Measurements from ENCODE around the gene DCLK2. TPM values are rescaled to one million over a fixed set of nuclear protein-coding genes. Genes with fewer than 3 reads are reported as not detected.

DCLK2 gene
- total and polyA plus RNA-seq, 2 of the 8 experiments (the other 6 are each of a cell fraction or from before 2014, with no cell fraction given) = 0.32 to 0.37 TPM

DNA sequence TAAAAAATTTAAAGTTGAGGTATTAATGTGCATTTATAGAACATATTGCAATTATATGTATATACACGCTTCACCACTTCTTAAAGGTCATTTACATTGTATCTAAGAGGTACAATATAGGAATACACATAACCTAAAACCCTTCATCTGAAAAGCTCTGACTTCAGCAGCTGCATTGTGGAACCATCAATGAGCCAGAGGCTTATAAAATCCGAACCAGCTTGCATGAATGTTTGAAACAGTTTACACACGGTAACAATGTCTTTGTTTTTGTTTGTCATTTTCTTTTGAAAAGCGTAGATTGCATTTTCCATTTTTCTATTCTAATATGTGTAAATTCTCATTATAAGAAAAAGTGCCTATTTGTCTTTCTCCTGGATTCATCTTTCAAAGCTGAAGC lies 221.6 kb downstream of the DCLK2 start:
- CTCF ChIA-PET (ENCODE audit: partially characterized antibody) = interaction anchor here (0.9 to 1.8 kb wide), 4 partner anchors 9 to 128 kb away, joined by 3 to 4 read pairs (median 4); no protein-coding TSS in a partner anchor
- POLR2A ChIA-PET (ENCODE audit: partially characterized antibody) = no interaction called here
- FAIRE-seq (no peak), DNase-seq (ENCODE audit: low read depth in 1 of 2, low spot score in 2 of 2) (no peak)
- 91% methylated on average over 4 of the region's 4 CpGs; no CpG with 5 or more reads in 1 of the 2 experiments for WGBS, 2 experiments (ENCODE audit: extremely low coverage in 1 of 2, insufficient coverage in 1 of 2, insufficient read length in 1 of 2, insufficient replicate concordance in 2 of 2, low coverage in 1 of 2, low lambda C conversion rate in 2 of 2, missing lambda C conversion rate in 1 of 2)
- Histone ChIP-seq H4K20me1 (replicated peaks in 1 of 2; ENCODE audit: control insufficient read depth in 1 of 2, insufficient read depth in 2 of 2, low read length in 2 of 2) (no peaks in the 10 kb centered on the region), H2BK15ac (ENCODE audit: low read length) (no peak overlapping the region), H3K4ac (replicated peaks; ENCODE audit: insufficient read length, low read depth, low read length) (no peak overlapping the region), H4K5ac (ENCODE audit: insufficient read length, low read depth, low read length) (no peak overlapping the region), H3K79me1 (ENCODE audit: low read depth, low read length) (no peaks in the 10 kb centered on the region), H2BK5ac (ENCODE audit: low read depth, low read length) (no peak overlapping the region), H2BK20ac (ENCODE audit: low read length) (no peak overlapping the region), H3K79me2 (ENCODE audit: control insufficient read depth in 1 of 2, insufficient read depth in 2 of 2, low read length in 2 of 2) (no peaks in the 10 kb centered on the region), H2BK120ac (replicated peaks; ENCODE audit: low read depth, low read length) (no peak overlapping the region), H3K9me3 (ENCODE audit: insufficient read depth in 2 of 2, low read depth in 1 of 2, low read length in 1 of 2) (no peaks in the 10 kb centered on the region), H2AK5ac (ENCODE audit: low read depth, low read length) (no peak overlapping the region), H3K56ac (replicated peaks; ENCODE audit: insufficient read length, low read depth, low read length) (no peak overlapping the region), H3K27me3 (replicated peaks in 1 of 4; ENCODE audit: control insufficient read depth in 3 of 4, extremely low read depth in 1 of 4, insufficient read depth in 3 of 4, low read length in 3 of 4) (no peaks in the 10 kb centered on the region), H3K27ac (ENCODE audit: low read depth, low read length) (no peak overlapping the region), H3K23ac (ENCODE audit: insufficient read length) (no peak overlapping the region), H2BK12ac (ENCODE audit: low read depth, low read length) (no peak overlapping the region), H3K14ac (ENCODE audit: insufficient read length) (no peak overlapping the region), H3K36me3 (ENCODE audit: control insufficient read depth in 2 of 4, insufficient read depth in 4 of 4, low read length in 3 of 4) (no peaks in the 10 kb centered on the region), H3K4me2 (ENCODE audit: insufficient read depth in 1 of 2, low read depth in 2 of 2, low read length in 2 of 2) (no peak overlapping the region), H3K23me2 (ENCODE audit: low read depth, low read length) (no peaks in the 10 kb centered on the region), H4K91ac (replicated peaks; ENCODE audit: insufficient read length, low read length) (no peak overlapping the region), H3K4me3 (ENCODE audit: extremely low read depth in 1 of 4, insufficient read depth in 2 of 4, low read depth in 3 of 4, low read length in 4 of 4) (no peak overlapping the region), H3K4me1 (replicated peaks in 1 of 4; ENCODE audit: control insufficient read depth in 3 of 4, insufficient read depth in 4 of 4, low read length in 3 of 4) (no peaks in the 10 kb centered on the region), H3K9ac (replicated peaks in 1 of 4; ENCODE audit: extremely low read depth in 1 of 4, low read depth in 3 of 4, low read length in 3 of 4) (no peak overlapping the region), H2AFZ (ENCODE audit: low read length) (no peak overlapping the region), H4K8ac (ENCODE audit: extremely low read depth, insufficient read depth, low read length) (no peak overlapping the region), H3K18ac (ENCODE audit: extremely low read depth, low read length) (no peak overlapping the region)
- TF ChIP-seq GTF2F1 (IDR thresholded peaks at IDR 0.05; ENCODE audit: borderline replicate concordance, low read depth, low read length) (no peak), ATF2 (IDR thresholded peaks at IDR 0.05; ENCODE audit: low read length) (no peak), TBP (IDR thresholded peaks at IDR 0.05; ENCODE audit: low read depth, low read length) (no peak), KDM4A (IDR thresholded peaks at IDR 0.05; ENCODE audit: low read depth, low read length, severe bottlenecking) (no peak)
- TF ChIP-seq, protein P1, sequence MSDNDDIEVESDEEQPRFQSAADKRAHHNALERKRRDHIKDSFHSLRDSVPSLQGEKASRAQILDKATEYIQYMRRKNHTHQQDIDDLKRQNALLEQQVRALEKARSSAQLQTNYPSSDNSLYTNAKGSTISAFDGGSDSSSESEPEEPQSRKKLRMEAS (IDR thresholded peaks at IDR 0.05) = no peak
